GM18519 (cell line): Measurements from ENCODE around the gene TAF11L7.
"Not testable (repeated sequence)": the region's sequence is repeated elsewhere in the genome, so short reads cannot be mapped to it uniquely, and the experiment has no call there.

ENCODE experiments used
- ATAC-seq: cut with Tn5 transposase; IDR thresholded peaks from one replicate; pipeline ENCODE4 v1.9.1; 2021; ENCODE audit warnings: mild to moderate bottlenecking, moderate library complexity; ENCODE audit not compliant: unreplicated experiment, low FRiP score

The TAF11L7 gene

DNA sequence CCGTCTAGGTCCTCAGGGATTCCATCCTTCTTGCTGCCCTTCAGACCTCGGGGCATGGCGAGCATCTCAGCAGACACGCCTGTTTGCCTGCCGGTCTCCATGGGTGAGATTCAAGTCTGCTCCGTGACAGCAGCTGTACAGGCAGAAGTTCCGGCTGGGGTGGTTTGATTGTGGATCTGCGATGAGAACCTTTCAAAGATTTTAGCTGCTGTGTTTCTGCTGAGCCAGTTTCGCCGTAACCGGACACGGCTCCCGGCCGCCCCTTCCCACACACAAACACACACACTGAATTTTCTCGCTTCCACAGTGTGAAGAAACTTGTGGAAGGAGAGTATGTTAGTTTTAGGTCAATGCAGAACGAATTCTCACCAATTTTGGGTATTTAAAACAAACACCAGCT is at the start of gene TAF11L7:
Gene TAF11L7, minus strand, starts transcription at position 101 of the 400 bp plus-strand sequence.
- not testable (repeated sequence) for ATAC-seq

DNA sequence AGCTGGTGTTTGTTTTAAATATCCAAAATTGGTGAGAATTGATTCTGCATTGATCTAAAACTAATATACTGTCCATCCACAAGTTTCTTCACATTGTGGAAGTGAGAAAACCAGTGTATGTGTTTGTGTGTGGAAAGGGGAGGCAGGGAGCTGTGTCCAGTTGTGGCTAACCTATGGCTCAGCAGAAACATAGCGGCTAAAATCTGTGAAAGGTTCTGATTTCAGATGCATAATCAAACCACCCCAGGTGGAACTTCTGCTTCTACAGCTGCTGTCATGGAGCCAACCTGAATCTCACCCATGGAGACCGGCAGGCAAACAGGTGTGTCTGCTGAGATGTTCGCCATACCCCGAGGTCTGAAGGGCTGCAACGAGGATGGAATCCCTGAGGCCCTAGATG is 48.6 kb upstream of the TAF11L7 start, which contains the start of gene TAF11L14:
Gene TAF11L14, plus strand, starts transcription at position 301 of the 400 bp plus-strand sequence.
- ATAC-seq = no peak

DNA sequence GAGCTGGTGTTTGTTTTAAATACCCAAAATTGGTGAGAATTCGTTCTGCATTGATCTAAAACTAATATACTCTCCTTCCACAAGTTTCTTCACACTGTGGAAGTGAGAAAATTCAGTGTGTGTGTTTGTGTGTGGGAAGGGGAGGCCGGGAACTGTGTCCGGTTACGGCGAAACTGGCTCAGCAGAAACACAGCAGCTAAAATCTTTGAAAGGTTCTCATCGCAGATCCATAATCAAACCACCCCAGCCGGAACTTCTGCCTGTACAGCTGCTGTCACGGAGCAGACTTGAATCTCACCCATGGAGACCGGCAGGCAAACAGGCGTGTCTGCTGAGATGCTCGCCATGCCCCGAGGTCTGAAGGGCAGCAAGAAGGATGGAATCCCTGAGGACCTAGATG is 46.2 kb upstream of the TAF11L7 start, which contains the start of gene TAF11L13:
Gene TAF11L13, plus strand, starts transcription at position 301 of the 400 bp plus-strand sequence.
- not testable (repeated sequence) for ATAC-seq

DNA sequence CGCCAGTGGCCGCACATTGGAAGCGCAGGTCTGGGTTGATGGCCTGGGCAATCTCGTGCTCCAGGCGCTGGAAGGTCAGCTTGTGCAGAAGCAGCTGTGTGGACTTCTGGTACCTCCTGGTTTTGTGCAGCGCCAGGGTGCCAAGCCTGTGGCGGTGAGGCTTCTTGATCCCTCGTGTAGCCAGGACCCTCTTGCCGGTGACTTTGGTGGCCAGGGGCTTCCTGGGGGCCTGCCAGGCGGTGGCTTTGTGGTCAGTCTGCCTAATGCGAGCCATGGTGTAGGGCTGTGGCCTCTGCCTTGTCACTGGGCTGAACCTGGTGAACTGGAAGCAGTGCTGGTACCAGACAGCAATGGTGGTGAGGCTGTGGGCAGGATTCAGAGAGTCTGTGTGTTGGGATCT is 40.1 kb upstream of the TAF11L7 start:
- no peak for ATAC-seq

DNA sequence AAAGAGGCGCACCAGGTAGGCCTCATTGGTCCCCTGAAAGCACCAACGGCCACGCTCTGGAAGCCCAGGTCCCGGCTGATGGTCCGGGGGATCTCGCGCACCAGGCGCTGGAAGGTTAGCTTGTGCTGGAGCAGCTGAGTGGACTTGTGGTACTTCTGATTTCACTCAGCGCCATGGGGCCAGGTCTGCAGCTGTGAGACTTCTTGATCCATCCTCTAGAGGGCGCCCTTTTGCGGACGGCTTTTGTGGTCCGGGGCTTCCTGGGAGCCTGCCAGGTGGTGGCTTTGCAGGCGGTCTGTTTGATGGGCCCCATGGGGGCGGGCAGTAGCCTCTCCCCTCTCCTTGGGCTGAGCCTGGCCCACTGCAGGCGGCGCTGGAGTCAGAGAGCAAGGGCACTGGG is 35.1 kb upstream of the TAF11L7 start:
- no peak for ATAC-seq

DNA sequence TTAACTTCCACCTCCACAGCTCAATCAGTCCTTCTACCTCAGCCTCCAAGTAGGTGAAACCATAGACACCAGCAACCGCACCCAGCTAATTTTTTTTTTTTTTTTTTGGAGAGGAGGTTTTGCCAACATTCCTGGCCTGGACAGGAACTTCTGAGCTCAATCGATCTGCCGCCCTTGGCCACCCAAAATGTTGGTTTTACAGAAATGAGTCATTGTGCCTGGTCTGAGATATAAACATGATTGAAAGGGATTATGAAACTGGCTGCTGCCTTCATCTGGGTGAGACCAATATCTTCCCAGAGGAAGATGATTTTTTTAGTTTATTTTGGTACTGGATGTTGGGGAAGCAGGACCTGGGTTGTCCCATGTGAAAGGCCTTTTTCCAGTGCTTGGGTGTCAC is 33.8 kb upstream of the TAF11L7 start:
- no peak for ATAC-seq

DNA sequence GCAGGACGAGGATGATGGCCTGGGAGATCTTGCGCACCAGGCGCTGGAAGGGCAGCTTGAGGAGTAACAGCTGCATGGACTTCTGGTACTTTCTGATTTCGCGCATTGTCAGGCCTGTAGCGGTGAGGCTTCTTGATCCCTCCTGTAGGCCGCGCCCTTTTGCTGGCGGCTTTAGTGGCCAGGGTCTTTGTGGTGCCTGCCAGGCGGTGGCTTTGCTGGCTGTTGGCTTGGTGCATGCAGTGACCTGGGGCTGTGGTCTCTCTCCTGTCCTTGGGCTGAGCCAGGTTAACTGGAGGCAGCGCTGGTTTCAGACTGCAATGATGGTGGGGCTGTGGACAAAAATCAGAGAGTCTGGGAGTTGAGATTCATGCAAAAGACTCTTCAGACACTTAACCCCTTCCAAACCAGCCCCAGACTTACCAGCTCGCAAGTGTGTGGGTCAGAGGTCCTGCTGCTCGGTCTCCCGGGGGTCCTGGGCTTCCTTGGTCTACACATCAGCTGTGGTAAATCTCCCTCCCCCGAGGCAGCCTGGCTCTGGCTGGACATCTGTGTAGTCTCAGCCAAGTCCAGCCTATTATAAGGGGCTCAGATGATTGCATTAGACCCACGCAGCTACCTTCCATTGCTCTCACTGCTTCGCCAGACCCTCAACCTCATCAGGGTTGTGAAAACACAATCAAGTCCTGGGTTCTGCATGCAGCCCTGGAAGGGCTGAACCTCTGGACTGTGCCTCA is 29.5 kb upstream of the TAF11L7 start:
- no peak for ATAC-seq

DNA sequence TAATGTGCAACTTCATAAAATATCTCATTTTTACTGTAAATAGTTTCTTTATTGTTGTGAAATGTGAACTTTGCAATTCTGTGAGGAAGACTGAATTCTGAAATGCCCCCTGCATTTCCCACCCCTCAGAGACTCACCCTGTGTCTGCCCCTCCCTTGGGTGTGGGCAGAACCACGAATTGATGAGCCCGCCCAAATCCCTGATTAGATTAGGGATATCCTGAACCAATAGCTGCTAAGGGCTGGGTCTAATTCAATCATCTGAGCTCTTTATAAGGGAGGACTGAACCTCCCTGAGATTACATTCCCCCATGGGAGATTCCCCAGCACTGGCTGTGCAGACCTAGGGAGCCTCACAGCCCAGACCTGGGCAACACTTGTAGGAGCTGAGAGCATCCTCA is 24.5 kb upstream of the TAF11L7 start, which contains the start of gene TAF11L12:
Gene TAF11L12, plus strand, starts transcription at position 301 of the 400 bp plus-strand sequence.
- not testable (repeated sequence) for ATAC-seq

DNA sequence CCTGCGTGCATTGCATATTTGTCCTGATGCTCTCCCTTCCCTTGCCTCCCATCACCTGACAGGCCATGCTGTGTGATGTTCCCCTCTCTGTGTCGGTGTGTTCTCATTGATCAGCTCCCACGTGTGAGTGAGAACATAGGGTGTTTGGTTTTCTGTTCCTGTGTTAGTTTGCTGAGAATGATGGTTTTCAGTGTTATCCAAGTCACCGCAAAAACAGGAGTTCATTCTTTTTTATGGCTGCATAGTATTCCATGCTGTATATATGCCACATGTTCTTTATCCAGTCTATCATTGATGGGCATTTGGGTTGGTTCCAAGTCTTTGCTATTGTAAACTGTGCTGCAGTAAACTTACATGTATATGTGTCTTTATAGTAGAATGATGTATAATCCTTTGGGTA is 21.9 kb upstream of the TAF11L7 start:
- not testable (repeated sequence) for ATAC-seq

DNA sequence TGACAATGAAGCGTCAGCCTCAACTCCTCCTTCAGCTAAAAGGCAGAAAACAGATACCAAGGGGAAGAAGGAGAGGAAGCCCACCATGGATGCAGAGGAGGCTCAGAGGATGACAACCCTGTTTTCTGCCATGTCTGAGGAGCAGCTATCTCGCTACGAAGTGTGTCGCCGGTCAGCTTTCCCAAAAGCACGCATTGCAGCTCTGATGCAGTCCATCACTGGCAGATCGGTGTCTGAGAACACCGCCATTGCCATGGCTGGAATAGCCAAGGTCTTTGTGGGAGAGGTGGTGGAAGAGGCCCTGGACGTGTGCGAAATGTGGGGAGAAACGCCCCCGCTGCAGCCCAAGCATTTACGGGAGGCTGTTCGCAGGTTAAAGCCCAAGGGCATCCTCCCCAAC is 19.4 kb upstream of the TAF11L7 start:
- ATAC-seq = no peak

DNA sequence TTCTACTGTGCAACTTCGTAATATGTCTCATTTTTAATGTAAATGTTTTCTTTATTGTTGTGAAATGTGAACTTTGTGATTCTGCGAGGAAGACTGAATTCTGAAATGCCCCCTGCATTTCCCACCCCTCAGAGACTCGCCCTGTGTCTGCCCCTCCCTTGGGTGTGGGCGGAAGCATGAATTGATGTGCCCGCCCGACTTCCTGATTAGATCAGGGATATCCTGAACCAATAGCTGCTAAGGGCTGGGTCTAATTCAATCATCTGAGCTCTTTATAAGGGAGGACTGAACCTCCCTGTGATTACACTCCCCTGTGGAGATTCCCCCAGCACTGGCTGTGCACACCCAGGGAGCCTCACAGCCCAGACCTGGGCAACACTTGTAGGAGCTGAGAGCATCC is 18.3 kb upstream of the TAF11L7 start, which contains the start of gene TAF11L11:
Gene TAF11L11, plus strand, starts transcription at position 304 of the 400 bp plus-strand sequence.
- ATAC-seq = not testable (repeated sequence)

DNA sequence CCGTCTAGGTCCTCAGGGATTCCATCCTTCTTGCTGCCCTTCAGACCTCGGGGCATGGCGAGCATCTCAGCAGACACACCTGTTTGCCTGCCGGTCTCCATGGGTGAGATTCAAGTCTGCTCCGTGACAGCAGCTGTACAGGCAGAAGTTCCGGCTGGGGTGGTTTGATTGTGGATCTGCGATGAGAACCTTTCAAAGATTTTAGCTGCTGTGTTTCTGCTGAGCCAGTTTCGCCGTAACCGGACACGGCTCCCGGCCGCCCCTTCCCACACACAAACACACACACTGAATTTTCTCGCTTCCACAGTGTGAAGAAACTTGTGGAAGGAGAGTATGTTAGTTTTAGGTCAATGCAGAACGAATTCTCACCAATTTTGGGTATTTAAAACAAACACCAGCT is 12.2 kb upstream of the TAF11L7 start, which contains the start of gene TAF11L10:
Gene TAF11L10, minus strand, starts transcription at position 101 of the 400 bp plus-strand sequence.
- ATAC-seq = not testable (repeated sequence)

DNA sequence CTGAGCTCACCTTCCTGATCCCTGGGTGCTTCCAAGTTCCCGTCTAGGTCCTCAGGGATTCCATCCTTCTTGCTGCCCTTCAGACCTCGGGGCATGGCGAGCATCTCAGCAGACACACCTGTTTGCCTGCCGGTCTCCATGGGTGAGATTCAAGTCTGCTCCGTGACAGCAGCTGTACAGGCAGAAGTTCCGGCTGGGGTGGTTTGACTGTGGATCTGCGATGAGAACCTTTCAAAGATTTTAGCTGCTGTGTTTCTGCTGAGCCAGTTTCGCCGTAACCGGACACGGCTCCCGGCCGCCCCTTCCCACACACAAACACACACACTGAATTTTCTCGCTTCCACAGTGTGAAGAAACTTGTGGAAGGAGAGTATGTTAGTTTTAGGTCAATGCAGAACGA is 8.7 kb upstream of the TAF11L7 start, which contains the start of gene TAF11L9:
Gene TAF11L9, minus strand, starts transcription at position 140 of the 400 bp plus-strand sequence.
- not testable (repeated sequence) for ATAC-seq

DNA sequence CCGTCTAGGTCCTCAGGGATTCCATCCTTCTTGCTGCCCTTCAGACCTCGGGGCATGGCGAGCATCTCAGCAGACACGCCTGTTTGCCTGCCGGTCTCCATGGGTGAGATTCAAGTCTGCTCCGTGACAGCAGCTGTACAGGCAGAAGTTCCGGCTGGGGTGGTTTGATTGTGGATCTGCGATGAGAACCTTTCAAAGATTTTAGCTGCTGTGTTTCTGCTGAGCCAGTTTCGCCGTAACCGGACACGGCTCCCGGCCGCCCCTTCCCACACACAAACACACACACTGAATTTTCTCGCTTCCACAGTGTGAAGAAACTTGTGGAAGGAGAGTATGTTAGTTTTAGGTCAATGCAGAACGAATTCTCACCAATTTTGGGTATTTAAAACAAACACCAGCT is 5.3 kb upstream of the TAF11L7 start, which contains the start of gene TAF11L8:
Gene TAF11L8, minus strand, starts transcription at position 101 of the 400 bp plus-strand sequence.
- ATAC-seq = not testable (repeated sequence)
